Activated gamma-delta T cell treated with Interleukin-2 at 50 U/mL for 16 hours (primary cell): Measurements from ENCODE around the gene DOCK4.

Experiments used
- DNase-seq: peaks from one replicate; pipeline ENCODE4 v3.0.0-alpha.2; 2020

DOCK4 gene

GRCh38 chr7:112073530-112073929 lies 132.7 kb downstream of the DOCK4 start:
- no peak for DNase-seq

- DNase-seq: no peak
Measured at GRCh38 chr7:112072541-112073245, 133.5 kb downstream of the DOCK4 start.

DNA sequence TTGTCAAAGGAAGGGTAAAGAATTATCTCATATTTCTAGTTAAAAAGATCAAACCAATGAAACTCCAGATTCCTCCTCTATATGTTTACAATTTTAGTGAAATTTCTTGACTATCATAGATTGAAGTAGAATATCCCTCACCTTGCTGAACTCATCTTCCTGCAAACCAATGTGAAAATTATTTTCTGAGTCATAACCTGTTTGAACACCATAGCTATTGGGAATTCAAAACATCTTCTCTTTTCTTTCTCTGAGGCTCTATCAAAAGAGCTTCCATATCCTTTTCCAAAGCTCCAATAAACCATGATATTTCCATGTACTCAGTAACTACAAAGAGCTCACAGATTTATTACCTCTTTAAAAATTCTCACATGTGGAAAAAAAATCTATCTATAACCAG lies 134.3 kb downstream of the DOCK4 start:
- DNase-seq: no peak

DNA sequence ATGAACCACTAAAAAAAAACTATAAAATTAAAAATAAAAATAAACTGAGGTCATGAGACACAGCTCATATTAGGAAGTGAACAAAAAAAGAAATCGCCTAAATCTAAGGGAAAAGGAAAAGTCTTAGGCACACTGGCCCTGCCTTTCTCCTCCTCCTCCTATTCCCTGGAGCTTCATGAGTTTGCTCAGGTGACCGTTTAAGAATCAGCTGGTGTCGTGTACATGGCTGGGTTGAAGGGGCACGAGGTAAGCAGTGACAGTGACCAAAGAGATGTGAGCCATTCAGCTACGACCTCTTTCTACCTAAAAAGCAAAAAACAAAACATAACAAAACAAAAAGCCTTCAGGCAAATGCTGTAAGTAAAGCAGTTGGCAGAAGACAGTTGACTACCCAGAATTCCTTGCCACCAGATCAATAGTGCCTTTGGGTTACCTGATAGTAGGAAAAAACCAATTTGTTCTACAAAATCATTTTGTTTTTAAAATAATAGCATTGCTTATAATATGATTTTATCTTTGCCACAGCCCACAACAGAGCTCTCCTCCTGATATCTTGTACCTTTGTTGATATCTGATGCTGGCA lies 135.4 kb downstream of the DOCK4 start:
- no peak for DNase-seq

GRCh38 chr7:112069879-112070321 lies 136.3 kb downstream of the DOCK4 start:
- DNase-seq: no peak

- no peak for DNase-seq
Measured at GRCh38 chr7:112068967-112069366, 137.2 kb downstream of the DOCK4 start.

DNA sequence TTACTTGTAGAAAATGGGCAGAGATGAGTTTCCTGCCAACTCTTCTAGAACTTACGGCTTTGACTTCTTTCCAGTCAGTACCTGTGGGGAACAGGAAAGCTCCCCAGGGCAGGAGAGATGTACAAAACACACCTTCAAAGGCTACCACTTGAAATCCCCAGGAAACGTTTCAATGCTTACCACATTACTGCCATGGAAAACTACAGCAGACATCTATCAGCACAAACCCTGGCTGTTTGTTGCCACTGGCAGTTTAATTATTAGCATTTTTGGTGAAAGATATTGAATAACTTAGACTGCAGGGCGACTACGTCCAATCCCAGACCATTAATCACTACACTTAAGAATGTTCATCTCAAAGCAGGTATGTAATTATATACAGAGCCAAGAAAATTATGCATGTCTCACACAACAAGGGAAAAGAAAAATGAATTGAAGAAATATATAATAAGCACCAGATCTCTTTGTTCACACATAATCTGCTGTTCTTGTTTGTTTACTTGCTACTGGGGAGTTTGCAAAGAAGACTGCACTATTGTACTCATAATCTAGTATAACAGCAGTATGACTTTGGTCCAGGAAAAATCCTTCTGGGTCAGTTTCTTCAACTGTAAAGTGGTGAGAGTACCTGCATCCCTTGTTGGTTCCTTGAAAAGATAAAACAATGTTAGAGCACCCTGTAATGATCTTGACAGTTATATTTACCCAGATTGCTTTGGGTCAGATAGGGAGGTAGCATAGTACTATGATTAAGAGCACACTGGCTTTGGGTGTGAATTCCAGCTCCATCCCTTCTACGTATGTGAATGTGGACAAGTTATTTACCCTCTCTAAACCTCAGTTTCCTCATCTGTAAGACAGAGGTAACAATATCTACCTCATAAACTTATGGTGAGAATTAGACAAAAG lies 138.3 kb downstream of the DOCK4 start:
- no peak for DNase-seq

DNA sequence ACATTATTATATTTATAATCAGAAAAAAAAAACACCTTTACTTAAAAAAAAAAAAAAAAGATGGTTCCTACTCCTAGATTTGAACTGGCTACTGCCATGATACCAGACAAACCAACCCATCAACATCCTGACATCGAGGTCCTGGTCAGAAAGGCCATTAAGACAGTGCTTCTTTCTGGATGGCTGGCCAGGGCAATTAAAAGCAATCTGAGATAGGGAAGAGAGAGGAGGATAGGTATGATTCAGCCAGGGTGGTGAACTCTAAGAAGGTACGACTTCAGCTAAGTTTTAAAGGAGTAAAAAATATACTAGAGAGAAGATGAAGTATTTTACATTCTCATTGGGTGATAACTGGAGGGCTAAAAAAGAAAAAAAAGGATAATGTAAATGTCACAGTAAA lies 139.0 kb downstream of the DOCK4 start:
- DNase-seq: no peak

GRCh38 chr7:112065758-112066157 lies 140.4 kb downstream of the DOCK4 start:
- no peak for DNase-seq

GRCh38 chr7:112064627-112065385 lies 141.4 kb downstream of the DOCK4 start:
- DNase-seq: no peak

- DNase-seq: no peak
Measured at GRCh38 chr7:112063974-112064373, 142.2 kb downstream of the DOCK4 start.

- DNase-seq: no peak
Measured at GRCh38 chr7:112061051-112061450, 145.1 kb downstream of the DOCK4 start.

DNA sequence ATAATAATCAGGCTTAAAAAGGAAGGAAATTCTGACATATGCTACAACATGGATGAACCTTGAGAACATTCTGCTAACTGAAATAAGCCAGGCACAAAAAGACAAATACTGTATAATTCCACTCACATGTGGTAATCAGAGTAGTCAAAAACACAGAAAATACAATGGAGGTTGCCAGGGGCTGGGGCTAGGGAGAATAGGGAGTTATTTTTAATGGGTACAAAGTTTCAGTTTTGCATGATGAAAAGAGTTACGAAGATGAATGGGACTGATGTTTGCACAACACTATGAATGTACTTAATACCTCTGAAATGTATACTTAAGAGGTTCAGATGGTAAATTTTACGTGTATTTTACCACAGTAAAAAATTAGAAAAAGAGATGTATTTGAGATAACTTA lies 145.6 kb downstream of the DOCK4 start:
- DNase-seq: no peak

GRCh38 chr7:112059675-112060074 lies 146.5 kb downstream of the DOCK4 start:
- no peak for DNase-seq

- DNase-seq: no peak
Measured at GRCh38 chr7:112058686-112059085, 147.5 kb downstream of the DOCK4 start.

- DNase-seq: no peak
Measured at GRCh38 chr7:112056409-112056808, 149.8 kb downstream of the DOCK4 start.

DNA sequence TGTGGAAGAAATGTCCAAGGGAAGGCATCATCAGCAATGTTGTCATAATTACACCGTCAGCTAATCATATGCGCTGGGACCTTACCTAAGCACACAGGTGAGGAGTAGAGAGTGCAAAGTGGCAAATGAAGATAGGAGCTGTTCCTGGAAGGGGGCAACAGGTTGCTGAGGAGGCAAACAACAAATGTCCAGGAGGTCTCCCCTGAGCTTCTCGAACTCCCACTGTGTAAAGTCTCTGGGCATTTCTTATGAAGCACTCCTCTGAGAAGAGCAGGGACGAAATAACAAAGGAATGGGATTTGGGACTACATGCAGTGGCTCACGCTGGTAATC lies 152.5 kb downstream of the DOCK4 start:
- DNase-seq: no peak

DNA sequence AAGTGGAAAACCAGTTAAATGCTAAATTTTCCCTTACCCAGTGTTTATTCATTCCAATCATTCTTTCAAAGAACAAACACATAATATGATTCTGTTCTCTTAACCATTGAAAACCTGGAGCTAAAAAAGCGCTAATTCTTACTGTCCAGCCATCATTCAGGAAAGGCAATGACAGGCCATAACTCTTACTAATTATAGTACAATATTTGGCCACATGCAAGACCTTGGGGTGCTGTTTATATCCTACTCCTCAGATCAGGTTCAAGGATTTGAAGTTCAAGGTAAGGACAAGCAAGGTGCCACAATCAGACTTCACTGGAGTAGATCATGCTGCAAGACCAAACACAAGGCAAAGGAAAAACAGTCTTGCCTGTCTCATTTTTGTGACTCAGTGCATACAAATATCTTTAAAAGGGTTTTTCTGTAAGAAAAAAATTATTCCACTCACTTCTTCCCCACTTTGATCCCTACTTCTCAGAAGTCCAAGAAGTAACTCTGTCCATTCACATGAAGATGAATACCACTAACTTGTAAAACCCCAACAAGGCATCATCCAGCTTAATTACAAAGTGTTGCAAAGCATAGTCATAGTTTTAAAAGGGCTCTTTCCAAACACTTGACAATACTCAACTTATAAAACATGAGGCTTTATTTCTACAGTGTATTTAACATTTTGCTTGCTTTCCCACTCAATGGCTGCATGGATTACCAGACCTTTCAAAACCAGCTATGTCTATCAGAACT lies 153.0 kb downstream of the DOCK4 start:
- no peak for DNase-seq

GRCh38 chr7:112052498-112052897 lies 153.7 kb downstream of the DOCK4 start:
- no peak for DNase-seq

DNA sequence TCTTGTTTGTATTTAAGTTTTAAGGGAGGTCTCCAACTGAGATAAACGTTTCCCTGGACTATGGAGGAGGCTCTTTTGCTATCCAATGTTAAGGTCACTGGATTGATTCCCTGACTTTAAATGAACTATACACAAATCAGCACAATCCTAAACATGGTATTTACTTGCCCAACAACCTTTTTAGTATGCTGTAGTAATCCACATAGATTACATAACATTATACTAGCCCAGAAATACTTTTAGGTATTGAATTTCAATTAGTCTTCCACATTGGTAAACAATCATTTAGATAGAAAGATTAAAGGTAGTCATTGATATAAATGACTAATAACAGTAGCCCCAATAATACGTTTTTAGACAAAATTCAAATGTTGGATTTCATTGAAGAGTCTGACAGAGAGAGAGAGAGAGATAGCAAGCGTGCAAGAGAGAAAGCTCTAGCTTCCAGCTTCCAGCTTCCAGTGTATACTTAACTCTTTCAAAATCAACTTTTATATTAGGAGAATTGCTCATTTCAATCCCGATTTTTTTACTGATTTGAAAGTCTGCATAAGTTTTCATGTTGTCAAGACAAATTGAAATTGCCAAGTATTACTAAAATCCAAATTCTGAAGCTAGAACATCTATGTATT lies 155.8 kb downstream of the DOCK4 start:
- DNase-seq: no peak

GRCh38 chr7:112049555-112050249 lies 156.5 kb downstream of the DOCK4 start:
- no peak for DNase-seq
